Mucosa of descending colon (tissue), 3 donors: Measurements from ENCODE around the gene CHST11. TPM values are rescaled to one million over a fixed set of nuclear protein-coding genes. Genes with fewer than 3 reads are reported as not detected.

Source experiments
- ATAC-seq: fragments of 200-7000 bp; cut with Tn5 transposase; one replicate; pipeline ENCODE4 v1.9.1; 2020; ENCODE audit warnings: mild to moderate bottlenecking, moderate library complexity
- DNase-seq, 3 donors: peaks; one replicate each; pipeline ENCODE4 v3.0.0-alpha.2; 2020
- H3K36me3 ChIP-seq: fragments of 200-600 bp; one replicate; pipeline ENCODE4 v1.8.0; 2021; ENCODE audit warnings: low read depth, mild to moderate bottlenecking
- H3K4me1 ChIP-seq: fragments of 200-600 bp; one replicate; pipeline ENCODE4 v1.8.0; 2021; ENCODE audit warnings: low read depth, mild to moderate bottlenecking
- H3K4me3 ChIP-seq: fragments of 200-600 bp; one replicate; pipeline ENCODE4 v1.8.0; 2021; ENCODE audit warnings: mild to moderate bottlenecking
- H3K9me3 ChIP-seq: fragments of 200-600 bp; one replicate; pipeline ENCODE4 v1.8.0; 2021; ENCODE audit warnings: mild to moderate bottlenecking
- CTCF ChIP-seq: fragments of 200-600 bp; IDR thresholded peaks from one replicate; pipeline ENCODE4 v1.8.0; 2022; ENCODE audit warnings: antibody characterized with exemption, mild to moderate bottlenecking
- intact Hi-C, 2 donors: fragments of 100-400 bp; cut with DNase I in 1 of 2; cut with micrococcal nuclease in 1 of 2; formaldehyde crosslinking; loops; one replicate each; pipeline versions ENCODE4 v1.11.0 to v1.11.1; 2022; cut with DNase I, micrococcal nuclease
- total RNA-seq, 3 donors: library from RNA; stranded (reverse); fragmentation: NEBNext Ultra II Directional in 2 of 3; extraction: Animal tissue kit (Norgen Biotek cat#: 25700) in 2 of 3; gene quantifications; one replicate each; pipeline versions ENCODE4 v1.2.1 to v1.2.4, GENCODE V29; 2021 to 2023
- donor health status: DM: no; HTN: no; CAD: no; lungs with moderate emphysema.
- donor health status: DM: no; HTN: no; CAD: no.
- donor health status: DM: no; HTN: yes; CAD: no.

CHST11 gene
- total RNA-seq, 3 donors from 2014 or later = 3.3 to 15.2 (median 6.6) TPM

DNA sequence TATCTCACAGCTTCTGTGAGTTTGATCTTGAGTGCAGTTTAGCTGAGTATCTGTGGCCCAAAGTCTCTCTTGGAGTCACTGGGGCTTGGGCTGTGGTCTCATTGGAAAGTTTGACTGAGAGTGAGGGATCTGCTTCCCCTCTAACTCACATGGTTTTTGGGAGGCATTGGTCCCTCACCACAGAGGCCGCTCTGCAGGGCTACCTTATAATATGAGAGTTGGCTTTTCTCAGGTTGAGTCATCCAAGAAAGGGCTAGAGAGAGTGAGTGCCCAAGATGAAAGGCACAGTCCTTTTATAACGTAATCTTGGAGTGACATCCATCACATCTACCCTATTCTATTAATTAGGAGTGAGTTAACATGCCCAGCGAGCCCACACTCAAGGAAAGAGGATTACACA is 325.5 kb downstream of the CHST11 start:
- no peak for DNase-seq
- Histone ChIP-seq H3K9me3 (peaks cover 4% of the 10 kb centered on the region), H3K4me1 (no peaks in the 10 kb centered on the region), H3K36me3 (no peaks in the 10 kb centered on the region), H3K4me3 (no peak overlapping the region)
- intact Hi-C loops = no loop called here
- TF ChIP-seq CTCF = no peak
- ATAC-seq = no peak

GRCh38 chr12:104784592-104784991 is 327.8 kb downstream of the CHST11 start:
- TF ChIP-seq CTCF = no peak
- DNase-seq = no peak
- Histone ChIP-seq H3K9me3 (peaks cover 4% of the 10 kb centered on the region), H3K4me3 (no peak overlapping the region), H3K36me3 (no peaks in the 10 kb centered on the region), H3K4me1 (no peaks in the 10 kb centered on the region)
- intact Hi-C loops = no loop called here
- no peak for ATAC-seq

- no peak for DNase-seq
- intact Hi-C loops = no loop called here
- H3K36me3 ChIP-seq = no peaks in the 10 kb centered on the region
Observed at GRCh38 chr12:104785886-104786285, 329.1 kb downstream of the CHST11 start.

DNA sequence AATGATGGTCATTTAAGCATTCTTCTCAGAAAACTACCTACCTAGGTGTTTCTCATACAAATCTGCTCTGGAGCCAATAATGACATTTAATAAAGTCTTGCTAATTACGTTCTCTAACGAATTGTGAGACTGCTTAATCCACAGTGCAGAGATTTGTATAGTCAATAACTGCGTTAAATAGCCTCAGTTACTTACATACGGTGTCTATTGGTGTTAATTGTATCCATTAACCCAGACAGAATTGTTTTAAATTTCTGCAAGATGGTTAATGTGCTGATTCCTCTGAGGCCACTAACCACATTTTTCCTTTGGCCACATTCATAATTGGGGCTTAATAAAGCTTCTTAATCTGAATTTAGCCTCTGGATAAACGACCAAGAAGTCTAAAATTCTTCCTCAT is 329.6 kb downstream of the CHST11 start:
- ATAC-seq (no peak), DNase-seq (no peak)
- no peak overlapping the region for H3K4me3 ChIP-seq
- intact Hi-C loops = no loop called here
- H3K9me3 ChIP-seq = no peaks in the 10 kb centered on the region
- TF ChIP-seq CTCF = no peak
- H3K4me1 ChIP-seq = no peaks in the 10 kb centered on the region
- no peaks in the 10 kb centered on the region for H3K36me3 ChIP-seq

More at GRCh38 chr12:104785886-104786285, 329.1 kb downstream of the CHST11 start:
- Histone ChIP-seq H3K9me3 (peaks cover under 1% of the 10 kb centered on the region), H3K4me1 (no peaks in the 10 kb centered on the region), H3K4me3 (no peak overlapping the region)
- ATAC-seq = no peak
- no peak for TF ChIP-seq CTCF

GRCh38 chr12:104788840-104789271 is 332.1 kb downstream of the CHST11 start:
- TF ChIP-seq CTCF = no peak
- no peak for DNase-seq
- H3K4me1 ChIP-seq = no peaks in the 10 kb centered on the region
- no peak for ATAC-seq
- H3K9me3 ChIP-seq = no peaks in the 10 kb centered on the region
- intact Hi-C loops = no loop called here
- H3K36me3 ChIP-seq = no peaks in the 10 kb centered on the region
- no peak overlapping the region for H3K4me3 ChIP-seq
